GOT3 (cell line): ENCODE measurements around the gene HLA-DMB.
"Not testable (repeated sequence)": the region's sequence is repeated elsewhere in the genome, so short reads cannot be mapped to it uniquely, and the experiment has no call there.

Source experiments
- DNase-seq: peaks from one replicate; lab custom pipeline; 2025; ENCODE audit warnings: mixed read lengths; lab: John Stamatoyannopoulos, UW

Gene HLA-DMB

GRCh38 chr6:32950010-32950409 is 9.2 kb upstream of the HLA-DMB start:
- no peak for DNase-seq

GRCh38 chr6:32949113-32949512 is 8.3 kb upstream of the HLA-DMB start:
- no peak for DNase-seq

GRCh38 chr6:32947552-32948465 is 7.0 kb upstream of the HLA-DMB start:
- DNase-seq: no peak

GRCh38 chr6:32946893-32947292 is 6.1 kb upstream of the HLA-DMB start:
- DNase-seq: no peak

- DNase-seq: no peak
Measured at GRCh38 chr6:32945953-32946352, 5.1 kb upstream of the HLA-DMB start.

GRCh38 chr6:32945108-32945760 is 4.4 kb upstream of the HLA-DMB start:
- DNase-seq: no peak

GRCh38 chr6:32943864-32944649 is 3.2 kb upstream of the HLA-DMB start:
- DNase-seq: no peak

- DNase-seq: not testable (repeated sequence)
Measured at GRCh38 chr6:32942555-32943123, 1.8 kb upstream of the HLA-DMB start.

- no peak for DNase-seq
Measured at GRCh38 chr6:32941214-32941768, 463 bp upstream of the HLA-DMB start.

GRCh38 chr6:32938494-32938893 is 2.3 kb downstream of the HLA-DMB start:
- DNase-seq: no peak

- DNase-seq: no peak
Measured at GRCh38 chr6:32937230-32937633, 3.6 kb downstream of the HLA-DMB start.

GRCh38 chr6:32936239-32937152 is 4.3 kb downstream of the HLA-DMB start:
- no peak for DNase-seq

- DNase-seq: no peak
Measured at GRCh38 chr6:32935551-32936238, 5.1 kb downstream of the HLA-DMB start.

- DNase-seq: no peak
Measured at GRCh38 chr6:32933661-32934085, 7.2 kb downstream of the HLA-DMB start.

GRCh38 chr6:32932132-32932868 is 8.5 kb downstream of the HLA-DMB start:
- no peak for DNase-seq

- DNase-seq: no peak
Measured at GRCh38 chr6:32931211-32931610, 9.6 kb downstream of the HLA-DMB start.

- DNase-seq: no peak
Measured at GRCh38 chr6:32922083-32922482, 18.7 kb downstream of the HLA-DMB start.

GRCh38 chr6:32920715-32921114 is 20.1 kb downstream of the HLA-DMB start:
- no peak for DNase-seq

- DNase-seq: no peak
Measured at GRCh38 chr6:32912951-32913350, 27.9 kb downstream of the HLA-DMB start.
